HepG2 (cell line): ENCODE measurements around the gene GNA12. TPM values are rescaled to one million over a fixed set of nuclear protein-coding genes. Genes with fewer than 3 reads are reported as not detected.

Experiments
- ATAC-seq: fragments of 200-7000 bp; cut with Tn5 transposase; 3 replicates; pipeline ENCODE4 v1.9.1; 2020; ENCODE audit warnings: mild to moderate bottlenecking, moderate library complexity
- BruUV-seq: library from RNA; stranded (reverse); fragments of 400-500 nt; replicated peaks from 2 replicates; lab custom pipeline; 2021; lab: Mats Ljungman, UMichigan
- CTCF ChIA-PET: fragments of 300-600 bp; formaldehyde crosslinking; extraction: SDS; loops from one replicate; lab custom pipeline; 2021; ENCODE audit warnings: low total read pairs, inconsistent platforms, low intra/inter-chr PET ratio; lab: Yijun Ruan, JAX
- POLR2A ChIA-PET: fragments of 350-600 bp; sonication (Branson Sonifier 250); formaldehyde crosslinking; loops from one replicate; lab custom pipeline; 2020; ENCODE audit warnings: antibody characterized with exemption, inconsistent platforms; lab: Yijun Ruan, JAX
- DNase-seq: peaks from one replicate; pipeline ENCODE4 v3.0.0-alpha.2; 2015; ENCODE audit warnings: low spot score
- FAIRE-seq: peaks from 3 replicates; lab custom pipeline; 2011; peaks lifted over from hg19 to GRCh38; lab: Jason Lieb, UNC
- H2AFZ ChIP-seq: one replicate; pipeline ENCODE4 v1.6.1; 2011; ENCODE audit warnings: low read length, inconsistent platforms
- H3K27ac ChIP-seq: fragments of 300-600 bp; 3 replicates; pipeline ENCODE4 v1.8.0; 2011; ENCODE audit warnings: mixed run types, mild to moderate bottlenecking, mixed read lengths, low read length, inconsistent platforms; ENCODE audit not compliant: insufficient read depth; ENCODE audit errors: extremely low read length
- H3K27me3 ChIP-seq, 2 experiments: fragments of 200-600 bp in 1 of 2; 2 replicates in 1 of 2; 3 replicates in 1 of 2; pipeline versions ENCODE4 v1.6.0 to v1.8.0; 2011; ENCODE audit warnings: low read length in 2 of 2, mild to moderate bottlenecking in 2 of 2, moderate library complexity in 2 of 2, inconsistent platforms in 1 of 2; ENCODE audit not compliant: insufficient read depth in 2 of 2, control insufficient read depth in 1 of 2
- H3K36me3 ChIP-seq, 2 experiments: fragments of 200-600 bp in 1 of 2; replicated peaks in 1 of 2; 2 replicates in 1 of 2; 3 replicates in 1 of 2; pipeline versions ENCODE4 v1.5.1 to v1.8.0; 2011; ENCODE audit warnings: low read length in 2 of 2, inconsistent platforms in 1 of 2; ENCODE audit not compliant: insufficient read depth in 2 of 2, control insufficient read depth in 1 of 2
- H3K4me1 ChIP-seq: 2 replicates; pipeline ENCODE4 v1.5.1; 2012; ENCODE audit warnings: low read length, inconsistent platforms; ENCODE audit not compliant: insufficient read depth
- H3K4me2 ChIP-seq: 2 replicates; pipeline ENCODE4 v1.6.0; 2011; ENCODE audit warnings: low read depth, low read length, inconsistent platforms
- H3K4me3 ChIP-seq, 3 experiments: fragments of 200-600 bp in 1 of 3; sonication (generic), shearing (Covaris generic) in 1 of 3; replicated peaks in 1 of 3; 2 replicates each; pipeline ENCODE4 v1.5.1; 2011 to 2016; ENCODE audit warnings: low read length in 3 of 3, inconsistent platforms in 2 of 3, low read depth in 2 of 3, mild to moderate bottlenecking in 2 of 3, control low read depth in 1 of 3, mixed read lengths in 1 of 3; ENCODE audit not compliant: insufficient read depth in 1 of 3
- H3K79me2 ChIP-seq: one replicate; pipeline ENCODE4 v1.6.1; 2011; ENCODE audit warnings: low read length, inconsistent platforms; ENCODE audit not compliant: insufficient read depth
- H3K9ac ChIP-seq: 2 replicates; pipeline ENCODE4 v1.6.0; 2011; ENCODE audit warnings: mild to moderate bottlenecking, low read depth, low read length, inconsistent platforms; ENCODE audit not compliant: insufficient read depth
- H3K9me3 ChIP-seq: 2 replicates; pipeline ENCODE4 v1.5.1; 2012; ENCODE audit warnings: mild to moderate bottlenecking, low read length
- H4K20me1 ChIP-seq: 2 replicates; pipeline ENCODE4 v1.6.0; 2011; ENCODE audit warnings: inconsistent platforms, mild to moderate bottlenecking, low read length, moderate library complexity; ENCODE audit not compliant: insufficient read depth
- HMGXB3 ChIP-seq: sonication (generic); formaldehyde crosslinking; IDR thresholded peaks from 2 replicates; pipeline ENCODE4 v1.4.0; 2020; ENCODE audit warnings: missing genetic modification reagents, borderline replicate concordance
- KLF9 ChIP-seq: IDR thresholded peaks from 2 replicates; pipeline ENCODE4 v1.6.1; 2016; ENCODE audit warnings: low read depth
- LCORL ChIP-seq, 2 experiments: fragments of 450-650 bp in 1 of 2; sonication (generic) in 1 of 2; formaldehyde crosslinking in 1 of 2; IDR thresholded peaks; 2 replicates each; pipeline versions ENCODE4 v1.5.0 to v1.6.1; 2017 to 2020; ENCODE audit warnings: antibody characterized with exemption in 1 of 2, missing genetic modification reagents in 1 of 2
- NFE2 ChIP-seq: sonication (generic); formaldehyde crosslinking; IDR thresholded peaks from 2 replicates; pipeline ENCODE4 v1.4.0; 2020; ENCODE audit warnings: missing genetic modification reagents
- PHB2 ChIP-seq: fragments of 450-650 bp; IDR thresholded peaks from 2 replicates; pipeline ENCODE4 v1.6.1; 2018; ENCODE audit not compliant: partially characterized antibody
- ZNF121 ChIP-seq: sonication (generic); formaldehyde crosslinking; IDR thresholded peaks from 2 replicates; pipeline ENCODE4 v1.5.0; 2020; ENCODE audit warnings: mild to moderate bottlenecking, missing genetic modification reagents
- ZNF264 ChIP-seq: sonication (generic); formaldehyde crosslinking; IDR thresholded peaks from 2 replicates; pipeline ENCODE4 v1.4.0; 2020; ENCODE audit warnings: missing genetic modification reagents
- ZNF720 ChIP-seq: sonication (generic); formaldehyde crosslinking; IDR thresholded peaks from 2 replicates; pipeline ENCODE4 v1.4.0; 2020; ENCODE audit warnings: missing genetic modification reagents
- ZNF784 ChIP-seq: sonication (generic); formaldehyde crosslinking; IDR thresholded peaks from 2 replicates; pipeline ENCODE4 v1.5.1; 2020; ENCODE audit warnings: missing genetic modification reagents, mild to moderate bottlenecking, borderline replicate concordance
- ZNF878 ChIP-seq: sonication (generic); formaldehyde crosslinking; IDR thresholded peaks from 2 replicates; pipeline ENCODE4 v1.8.1; 2023; ENCODE audit warnings: mild to moderate bottlenecking, missing genetic modification reagents, moderate library complexity
- WGBS: methylation state at CpG from one replicate; pipeline ENCODE4 v1.1.6; 2017; ENCODE audit warnings: low lambda C conversion rate; 5-methylcytosine and 5-hydroxymethylcytosine counted together
- in situ Hi-C: cut with HindIII; loops from 2 replicates; pipeline ENCODE4 v1.10.0; 2017; ENCODE audit warnings: low pct_unique_long_range_greater_than_20kb; ENCODE audit not compliant: extremely low pct_ligation_motif_present
- intact Hi-C: fragments of 100-400 bp; cut with micrococcal nuclease; formaldehyde crosslinking; loops from one replicate; pipeline ENCODE4 v1.10.0; 2022; ENCODE audit not compliant: unreplicated experiment
- polyA plus RNA-seq, 8 experiments: library from polyadenylated mRNA; depleted of rRNA in 3 of 8; stranded (reverse) in 7 of 8; unstranded in 1 of 8; fragments of >200 nt; fragmentation: Illumina TruSeq in 4 of 8; extraction: Trizol in 4 of 8; gene quantifications; 2 replicates each; pipeline versions ENCODE4 v1.2.1 to v1.2.3, GENCODE V29; 2011 to 2016; ENCODE audit warnings: low read depth in 4 of 8, missing spikeins in 1 of 8, mixed read lengths in 1 of 8; ENCODE audit not compliant: insufficient read depth in 1 of 8
- total RNA-seq, 5 experiments: library from RNA; depleted of rRNA; stranded (reverse); fragments of >200 nt; fragmentation: Illumina TruSeq; extraction: Trizol; gene quantifications; 2 replicates each; pipeline ENCODE4 v1.2.3, GENCODE V29; 2016; ENCODE audit warnings: low read depth in 1 of 5

Gene GNA12
- total and polyA plus RNA-seq, 2 of the 13 experiments (the other 11 are each of a cell fraction or from before 2014, with no cell fraction given): 16.2 to 50.9 TPM

DNA sequence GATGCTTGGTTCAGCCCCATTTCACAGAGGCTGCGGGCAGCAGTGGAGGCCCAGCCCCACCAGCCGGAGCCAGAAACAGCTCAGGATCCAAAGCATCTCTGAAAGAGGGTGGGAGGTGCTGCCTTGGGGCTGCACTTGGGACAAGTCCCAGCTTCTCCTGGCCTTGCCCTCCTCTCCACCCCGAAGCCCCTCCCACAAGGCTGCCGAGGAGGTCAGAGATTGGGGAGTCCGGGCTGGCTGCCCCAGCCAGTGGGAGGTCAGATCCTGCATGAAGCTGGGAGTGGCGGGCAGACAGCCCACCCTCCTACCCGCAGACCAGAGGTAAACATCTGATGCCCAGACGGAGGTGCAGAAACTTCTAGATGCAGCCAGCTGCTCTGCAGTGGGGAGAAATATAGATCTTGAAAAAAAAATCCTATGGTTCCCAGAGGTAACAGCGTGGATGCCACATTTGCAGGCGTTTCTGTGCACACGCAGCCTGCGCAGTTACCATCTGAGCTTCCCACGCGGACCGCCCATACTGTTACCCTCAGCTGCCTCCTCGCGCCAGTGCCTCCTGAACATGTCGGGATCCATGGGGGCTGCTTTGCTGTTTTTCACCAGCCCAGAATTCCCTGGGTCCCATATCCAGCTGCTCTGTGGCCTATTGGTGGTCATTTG lies 36.9 kb upstream of the GNA12 start:
- intact Hi-C loops (no loop called here), in situ Hi-C loops (loop anchor here (25.0 kb wide), 2 partner anchors 506 to 781 kb away; no protein-coding TSS in a partner anchor)
- BruUV-seq: no TSS peak
- Histone ChIP-seq H3K9me3 (no peaks in the 10 kb centered on the region), H4K20me1 (no peaks in the 10 kb centered on the region), H3K36me3 (no peaks in the 10 kb centered on the region), H2AFZ (no peak overlapping the region), H3K9ac (no peak overlapping the region), H3K27ac (no peak overlapping the region), H3K27me3 (peaks cover 2 to 22% of the 10 kb centered on the region in 2 experiments; a peak in 3 of 5 replicates), H3K4me2 (no peak overlapping the region), H3K79me2 (no peaks in the 10 kb centered on the region), H3K4me3 (no peak overlapping the region), H3K4me1 (peaks cover 5% of the 10 kb centered on the region; the same call in 1 of the 2 replicates)
- CTCF ChIA-PET: no interaction called here
- ATAC-seq (no peak), FAIRE-seq (no peak), DNase-seq (no peak)
- POLR2A ChIA-PET: no interaction called here
- no peak for TF ChIP-seq LCORL (IDR thresholded peaks at IDR 0.05)
- no peak for TF ChIP-seq LCORL (CRISPR knock-in tag; IDR thresholded peaks at IDR 0.05)
- no peak for TF ChIP-seq ZNF878 (CRISPR knock-in tag)
- no peak for TF ChIP-seq ZNF784
- no peak for TF ChIP-seq HMGXB3 (CRISPR knock-in tag)
- no peak for TF ChIP-seq ZNF121
- no peak for TF ChIP-seq ZNF264
- no peak for TF ChIP-seq PHB2
- TF ChIP-seq KLF9 (CRISPR knock-in tag): no peak
- TF ChIP-seq ZNF720 (CRISPR knock-in tag): no peak
- TF ChIP-seq NFE2 (CRISPR knock-in tag): no peak
- WGBS: 74% methylated on average over 13 of the region's 18 CpGs
